GM18873 (cell line): Measurements from ENCODE around the gene PPFIA1.

ENCODE experiments used
- ATAC-seq: cut with Tn5 transposase; IDR thresholded peaks from one replicate; pipeline ENCODE4 v1.9.1; 2021; ENCODE audit warnings: mild to moderate bottlenecking, moderate library complexity, moderate number of reproducible peaks; ENCODE audit not compliant: unreplicated experiment, low FRiP score

Gene PPFIA1

DNA sequence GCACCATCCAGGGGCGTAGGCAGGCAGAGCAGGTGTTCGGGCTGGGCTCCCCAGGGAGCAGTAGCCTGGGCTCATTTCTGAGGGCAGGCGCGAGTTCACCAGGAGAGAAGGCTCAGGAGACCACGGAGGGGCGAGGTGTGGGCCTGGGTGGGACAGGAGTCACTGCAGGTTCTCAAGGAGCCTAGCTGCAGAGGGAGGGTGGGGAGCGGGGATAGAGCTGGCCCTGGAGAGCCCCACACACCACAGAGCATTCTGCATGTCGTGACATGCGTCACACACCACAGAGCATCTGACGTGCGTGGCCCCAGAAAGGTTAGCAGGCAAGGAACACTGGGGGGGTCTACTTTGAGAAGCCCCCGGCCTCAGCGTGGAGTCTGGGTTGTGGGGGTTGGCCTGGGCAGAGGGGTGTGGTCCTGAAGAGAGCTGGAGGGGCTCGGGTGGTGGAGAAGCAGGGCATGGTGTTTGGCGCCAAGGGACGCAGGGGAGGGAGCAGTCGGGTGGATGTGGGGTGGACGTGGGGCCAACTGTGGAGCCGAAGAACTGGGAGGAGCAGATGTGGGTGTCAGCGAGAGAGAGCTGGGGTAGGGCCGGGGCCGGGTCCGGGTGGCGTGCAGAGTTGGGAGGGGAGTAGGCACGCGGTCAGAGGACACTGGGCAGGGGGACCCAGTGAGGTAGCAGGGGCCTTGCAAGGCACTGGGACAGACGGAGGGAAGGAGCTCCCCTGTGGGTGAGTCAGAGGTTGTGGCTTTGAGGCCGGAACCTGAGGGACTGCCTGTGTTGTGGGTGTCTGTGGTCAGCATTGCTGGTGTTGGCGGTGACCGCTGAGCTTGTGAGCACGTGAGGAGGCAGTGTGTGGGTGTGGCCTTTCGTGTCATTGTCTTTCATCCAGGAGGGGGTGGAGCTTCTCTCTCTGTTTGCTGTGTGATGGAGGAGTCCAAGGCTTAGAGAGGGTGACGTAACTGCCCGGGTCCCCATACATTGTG, 153.3 kb downstream of the PPFIA1 start:
- no peak for ATAC-seq

DNA sequence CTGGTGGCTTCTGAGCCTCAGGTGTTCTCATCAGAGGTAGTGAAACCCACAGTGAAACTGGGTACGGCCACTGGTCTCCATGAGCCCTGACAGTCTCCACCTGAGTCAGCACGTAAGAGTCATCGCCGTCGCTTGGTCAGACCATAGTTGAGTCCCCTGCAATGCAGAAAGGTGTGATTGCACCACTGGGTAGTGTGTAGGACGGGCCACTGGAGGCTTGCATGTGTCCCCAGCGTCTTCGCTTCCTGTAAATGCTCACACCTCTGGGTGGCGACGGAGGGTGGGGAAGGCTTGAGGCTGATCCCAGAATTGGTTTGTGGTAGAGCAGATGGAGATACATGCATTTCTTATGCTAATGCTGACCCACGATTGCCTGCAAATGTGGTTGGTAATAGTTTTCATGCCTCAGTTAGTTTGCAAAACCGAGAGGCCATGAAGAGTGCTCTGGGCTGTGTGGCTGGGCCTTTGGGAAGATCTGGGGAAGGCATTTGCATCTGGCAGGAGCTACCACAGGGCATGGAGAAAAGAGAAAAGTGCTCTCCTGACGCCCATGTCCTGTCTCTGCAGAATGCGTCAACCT, 154.4 kb downstream of the PPFIA1 start:
- no peak for ATAC-seq

DNA sequence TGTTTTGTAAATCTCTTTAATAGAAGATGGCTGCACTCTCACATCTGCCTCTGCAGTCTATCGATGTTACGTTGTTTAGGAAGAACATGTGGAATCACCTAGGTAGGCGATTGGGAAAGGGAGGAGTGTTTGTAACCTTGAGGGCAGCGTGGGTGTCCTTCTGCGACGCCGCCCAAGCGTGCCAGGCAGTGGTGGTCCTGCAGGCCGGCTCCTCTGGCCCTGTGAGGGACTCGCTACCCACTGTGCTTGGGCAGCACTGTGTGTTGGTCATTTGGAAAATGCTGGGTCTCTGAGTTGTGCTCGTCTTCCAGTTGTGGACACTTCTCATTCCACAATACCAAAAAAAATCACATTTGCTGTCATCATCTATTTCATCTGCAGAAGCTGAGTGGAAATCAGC, 156.9 kb downstream of the PPFIA1 start:
- no peak for ATAC-seq

DNA sequence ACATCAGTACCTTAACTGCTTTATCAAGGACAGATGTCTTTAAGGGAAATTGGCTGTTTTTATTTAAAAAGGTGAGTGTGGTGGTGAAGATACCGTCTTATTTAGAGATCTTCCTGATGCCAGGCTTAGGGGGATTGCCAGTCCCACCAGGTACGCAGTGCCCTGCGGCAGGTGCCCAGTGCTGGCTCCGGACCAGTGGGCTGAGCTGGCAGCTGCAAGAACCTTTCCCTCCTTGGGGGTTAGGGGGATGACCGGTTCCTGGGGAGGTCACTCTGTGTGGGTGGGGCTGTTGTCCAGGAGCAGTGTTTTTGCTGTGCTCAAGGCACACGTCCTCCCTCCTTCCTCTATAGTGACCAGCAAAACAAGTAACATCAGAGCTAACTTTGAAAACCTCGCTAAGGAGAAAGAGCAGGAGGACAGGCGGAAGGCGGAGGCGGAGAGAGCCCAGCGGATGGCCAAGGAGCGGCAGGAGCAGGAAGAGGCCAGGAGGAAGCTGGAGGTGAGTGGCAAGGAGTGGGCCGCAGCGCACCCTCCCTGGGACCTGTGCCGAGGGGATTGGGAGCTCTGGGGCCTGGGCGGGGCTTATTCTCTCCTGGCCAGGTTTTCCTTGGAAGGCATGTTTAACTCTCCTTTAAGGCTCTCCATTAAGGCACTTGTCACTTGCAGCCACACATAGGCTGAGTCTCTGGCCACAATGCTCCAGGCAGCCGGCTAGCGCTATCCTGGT, 158.4 kb downstream of the PPFIA1 start:
- no peak for ATAC-seq

DNA sequence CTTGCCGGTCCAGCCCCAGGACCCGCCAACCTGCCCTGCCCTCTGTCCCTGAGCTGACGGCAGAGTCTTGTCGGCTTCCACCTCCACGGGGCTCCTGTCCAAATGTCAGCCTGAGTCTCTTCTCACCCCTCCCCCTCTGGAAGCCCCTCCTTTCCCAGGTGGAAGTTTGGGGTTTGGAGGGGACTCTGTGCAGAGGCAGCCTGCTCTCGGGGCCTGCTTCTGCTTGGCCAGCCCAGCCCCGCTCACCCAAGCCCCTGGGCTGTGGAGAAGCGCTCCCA, 158.9 kb downstream of the PPFIA1 start:
- no peak for ATAC-seq

DNA sequence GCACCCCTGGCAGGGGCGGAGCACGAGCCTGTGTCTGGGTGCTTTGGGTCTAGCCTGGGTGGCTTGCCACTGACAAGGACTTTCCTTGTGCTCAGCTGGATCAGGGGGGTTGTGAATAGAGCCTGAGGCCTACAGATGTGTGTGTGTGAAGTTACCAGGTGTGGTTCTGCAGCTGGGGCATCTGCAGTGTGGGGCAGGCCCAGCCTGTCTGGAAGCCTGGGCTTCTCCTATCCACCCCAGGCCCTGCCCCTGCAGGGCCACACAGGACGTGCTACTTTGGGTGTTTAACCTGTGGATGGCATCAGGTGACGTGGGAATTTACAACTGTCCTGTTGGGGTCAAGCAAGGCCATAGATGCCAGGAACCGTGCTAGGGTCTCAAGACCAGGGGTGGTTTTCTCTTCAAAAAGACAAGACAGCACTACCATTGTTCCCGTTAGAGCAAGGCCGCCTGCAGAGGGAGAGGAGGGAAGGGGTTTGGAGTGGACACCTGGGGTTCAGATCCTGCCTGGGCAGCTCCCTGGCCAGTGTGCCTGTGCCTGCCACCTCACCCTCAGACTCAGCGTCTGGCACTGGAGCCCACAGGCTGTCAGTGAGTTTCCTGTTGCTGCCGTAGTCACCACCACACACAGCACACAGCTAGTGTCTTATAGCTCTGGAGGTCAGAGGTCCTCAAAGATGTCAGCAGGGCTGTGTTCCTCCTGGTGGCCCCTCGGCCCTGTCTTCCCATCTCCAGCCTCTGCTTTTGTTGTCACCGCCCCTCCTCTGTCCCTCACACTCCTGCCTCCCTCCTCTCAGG, 159.4 kb downstream of the PPFIA1 start:
- no peak for ATAC-seq

DNA sequence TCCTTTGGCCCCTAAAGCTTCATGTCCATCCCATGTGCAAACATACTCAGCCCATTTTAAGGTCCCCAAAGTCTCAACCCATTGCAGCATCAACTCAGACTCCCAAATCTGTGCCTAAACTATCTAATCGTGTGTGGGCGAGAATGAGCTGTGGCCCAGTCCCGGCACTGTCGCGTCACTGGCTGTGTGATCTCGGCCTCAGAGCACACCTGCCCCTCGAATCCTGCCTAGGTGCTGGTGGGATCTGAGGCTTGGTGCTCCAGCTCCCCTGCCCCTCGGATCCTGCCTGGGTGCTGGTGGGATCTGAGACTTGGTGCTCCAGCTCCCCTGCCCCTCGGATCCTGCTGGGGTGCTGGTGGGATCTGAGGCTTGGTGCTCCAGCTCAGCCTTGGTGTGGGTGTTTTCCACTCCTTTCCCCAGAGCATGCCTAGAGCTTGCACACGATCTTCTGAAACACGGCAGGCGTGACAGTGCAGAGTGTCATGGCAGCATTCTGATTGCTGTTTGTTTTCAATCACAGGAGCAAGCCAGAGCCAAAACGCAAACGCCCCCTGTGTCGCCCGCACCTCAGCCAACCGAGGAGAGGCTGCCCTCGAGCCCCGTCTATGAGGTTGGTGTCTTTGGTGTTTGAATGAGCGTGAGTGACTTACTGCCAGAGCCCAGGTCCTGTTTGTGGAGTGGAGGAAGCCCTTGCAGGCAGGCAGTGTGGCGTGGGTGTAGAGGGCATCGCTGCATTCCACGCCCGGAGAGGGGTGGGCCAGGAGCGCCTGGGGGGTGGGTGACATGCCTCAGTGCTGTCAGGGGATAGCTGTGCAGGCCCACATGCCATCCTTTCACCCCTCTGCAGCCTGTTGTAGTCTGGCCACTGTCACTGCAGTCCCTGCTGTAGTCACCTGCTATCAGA, 160.4 kb downstream of the PPFIA1 start:
- no peak for ATAC-seq

DNA sequence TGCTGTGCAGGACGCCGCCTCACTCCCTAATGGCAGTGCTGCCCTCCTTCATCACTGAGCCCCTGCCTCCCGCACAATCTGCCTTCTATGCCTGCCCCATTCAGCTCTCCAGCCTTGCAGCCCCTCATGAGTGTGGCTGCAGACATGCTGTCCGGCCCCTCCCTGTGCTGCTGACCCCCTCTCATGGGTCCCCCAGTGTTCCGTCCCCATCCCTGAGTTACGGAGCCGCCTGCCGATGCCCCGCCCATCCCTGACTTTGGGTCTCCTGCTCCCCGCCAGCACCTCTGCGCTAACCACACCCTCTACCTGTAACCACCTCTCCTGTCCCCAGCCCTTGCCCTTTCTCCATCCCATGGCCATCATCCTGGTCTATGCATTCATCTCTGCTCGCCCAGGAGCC, 161.1 kb downstream of the PPFIA1 start:
- ATAC-seq = no peak

DNA sequence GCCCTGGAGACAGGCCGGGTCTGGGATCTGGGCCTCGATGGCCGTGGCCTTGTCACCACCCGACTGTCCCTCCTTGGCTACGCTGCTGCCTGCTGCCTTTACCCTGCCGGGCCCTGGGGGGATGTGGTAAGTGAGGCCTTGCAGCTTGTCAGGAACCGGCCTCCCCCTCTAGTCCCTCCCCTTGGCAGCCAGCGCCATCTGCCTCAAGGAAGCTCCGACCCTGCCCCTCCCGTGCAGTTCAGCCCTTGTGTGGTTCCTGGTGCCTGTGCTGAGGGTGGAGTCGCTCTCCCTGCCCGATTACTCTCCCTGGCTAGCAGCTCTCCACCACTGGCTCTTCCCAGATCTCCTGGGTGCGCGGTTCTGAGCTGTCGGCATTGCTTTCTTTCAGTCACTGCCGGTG, 161.6 kb downstream of the PPFIA1 start:
- no peak for ATAC-seq

DNA sequence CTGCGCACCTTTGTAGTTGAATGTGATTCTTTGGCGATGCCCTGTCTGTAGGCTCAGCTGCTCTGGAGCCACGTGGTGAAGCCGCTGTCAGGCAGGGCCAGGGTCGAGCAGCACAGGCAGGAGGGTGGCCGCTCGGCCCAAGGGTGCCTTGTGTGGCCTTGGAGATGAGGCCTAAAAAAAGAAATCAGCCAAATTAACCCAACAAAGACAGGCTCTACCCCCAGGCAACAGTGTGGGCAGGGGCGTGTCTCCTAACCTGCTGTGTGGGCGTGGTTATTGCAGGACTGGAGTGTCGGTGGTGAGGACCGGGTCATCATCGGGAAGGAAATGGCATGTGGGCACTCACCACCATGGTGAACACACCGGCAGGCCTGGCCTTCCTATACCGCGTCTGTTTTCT, 162.1 kb downstream of the PPFIA1 start:
- no peak for ATAC-seq

DNA sequence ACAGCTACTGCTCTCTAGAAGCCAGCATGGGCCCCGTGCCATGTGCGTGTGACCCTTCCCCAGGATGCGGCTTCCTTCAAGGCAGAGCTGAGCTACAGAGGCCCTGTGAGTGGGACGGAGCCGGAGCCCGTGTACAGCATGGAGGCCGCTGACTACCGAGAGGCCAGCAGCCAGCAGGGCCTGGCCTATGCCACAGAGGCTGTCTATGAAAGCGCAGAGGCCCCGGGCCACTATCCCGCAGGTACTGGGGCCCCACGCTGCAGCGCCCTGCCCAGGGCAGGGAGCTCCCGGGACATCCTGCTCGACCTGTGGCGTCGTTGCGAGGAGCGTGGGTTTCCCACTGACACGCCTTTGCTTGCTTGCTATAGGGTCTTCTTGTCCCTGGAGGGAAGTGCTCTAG, 162.5 kb downstream of the PPFIA1 start:
- ATAC-seq = no peak

DNA sequence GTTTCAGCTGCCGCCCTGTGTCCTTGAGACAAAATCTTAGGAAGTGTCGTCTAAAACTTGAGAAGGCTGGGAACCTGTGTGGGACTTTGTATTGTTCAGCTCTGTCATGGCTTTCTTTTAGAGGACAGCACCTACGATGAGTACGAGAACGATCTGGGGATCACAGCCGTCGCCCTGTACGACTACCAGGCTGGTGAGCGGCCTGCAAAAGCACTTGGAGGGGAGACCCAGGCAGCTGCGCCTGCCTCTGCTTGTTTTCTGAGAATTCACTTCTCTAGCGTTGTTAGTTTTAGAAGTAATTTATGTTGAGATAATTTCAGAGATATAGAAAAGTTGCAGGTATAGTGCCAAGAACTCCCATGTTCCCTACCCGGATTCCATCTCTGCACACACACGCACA, 163.0 kb downstream of the PPFIA1 start:
- ATAC-seq = no peak
